Stimulated activated CD4-positive, alpha-beta T cell treated with anti-CD3 and anti-CD28 coated beads, Interleukin-12 subunit alpha, Interleukin-12 subunit beta, amount 100 ng/mL, for 48 hours (primary cell): ENCODE data around the gene CBX7.

Source experiments
- DNase-seq, 3 donors: peaks; one replicate each; pipeline ENCODE4 v3.0.0-alpha.2; 2020; ENCODE audit warnings: low read depth in 2 of 3, low spot score in 1 of 3

The CBX7 gene

GRCh38 chr22:39148026-39148726, 4.3 kb downstream of the CBX7 start:
- DNase-seq: no peak

- no peak for DNase-seq
These were observed 5.0 kb downstream of the CBX7 start for GRCh38 chr22:39147335-39148025.

GRCh38 chr22:39146256-39147101, 6.0 kb downstream of the CBX7 start:
- DNase-seq: no peak

GRCh38 chr22:39144101-39144767, 8.2 kb downstream of the CBX7 start:
- DNase-seq: peak in 1 of 3 donors; percentile 45

- DNase-seq: no peak
These were observed 10.3 kb downstream of the CBX7 start for GRCh38 chr22:39142088-39142680.

GRCh38 chr22:39139933-39140332, 12.5 kb downstream of the CBX7 start:
- no peak for DNase-seq

GRCh38 chr22:39138357-39138997, 14.0 kb downstream of the CBX7 start:
- no peak for DNase-seq

- DNase-seq: no peak
These were observed 16.2 kb downstream of the CBX7 start for GRCh38 chr22:39136317-39136716.

GRCh38 chr22:39135092-39135896, 17.2 kb downstream of the CBX7 start:
- no peak for DNase-seq

- no peak for DNase-seq
These were observed 18.0 kb downstream of the CBX7 start for GRCh38 chr22:39134366-39135091.

- no peak for DNase-seq
These were observed 18.6 kb downstream of the CBX7 start for GRCh38 chr22:39133871-39134270.

GRCh38 chr22:39132871-39133524, 19.5 kb downstream of the CBX7 start:
- no peak for DNase-seq

GRCh38 chr22:39132281-39132680, 20.2 kb downstream of the CBX7 start:
- no peak for DNase-seq

- DNase-seq: no peak
These were observed 21.3 kb downstream of the CBX7 start for GRCh38 chr22:39130892-39131855.

GRCh38 chr22:39130152-39130704, 22.3 kb downstream of the CBX7 start:
- DNase-seq: no peak

GRCh38 chr22:39129746-39130145, 22.7 kb downstream of the CBX7 start:
- DNase-seq: no peak

GRCh38 chr22:39129081-39129480, 23.4 kb downstream of the CBX7 start:
- DNase-seq: no peak
